NCI-H1417 (cell line): Measurements from ENCODE around the gene PHACTR3.

ENCODE experiments used
- DNase-seq, 3 experiments: peaks; one replicate each; lab custom pipeline; 2025; lab: John Stamatoyannopoulos, UW

The PHACTR3 gene

GRCh38 chr20:59696476-59696875 is 92.1 kb downstream of the PHACTR3 start:
- no peak for DNase-seq

- no peak for DNase-seq
Measured at GRCh38 chr20:59697068-59697467, 92.7 kb downstream of the PHACTR3 start.

- no peak for DNase-seq
Measured at GRCh38 chr20:59698598-59698997, 94.3 kb downstream of the PHACTR3 start.

GRCh38 chr20:59701236-59701635 is 96.9 kb downstream of the PHACTR3 start:
- no peak for DNase-seq

- DNase-seq: no peak
Measured at GRCh38 chr20:59703046-59703445, 98.7 kb downstream of the PHACTR3 start.

GRCh38 chr20:59705651-59706399 is 101.5 kb downstream of the PHACTR3 start:
- DNase-seq: no peak

GRCh38 chr20:59706400-59706693 is 102.0 kb downstream of the PHACTR3 start:
- no peak for DNase-seq

GRCh38 chr20:59708326-59708725 is 104.0 kb downstream of the PHACTR3 start:
- no peak for DNase-seq

GRCh38 chr20:59709636-59710035 is 105.3 kb downstream of the PHACTR3 start:
- no peak for DNase-seq

GRCh38 chr20:59718071-59718470 is 113.7 kb downstream of the PHACTR3 start:
- no peak for DNase-seq

- DNase-seq: no peak
Measured at GRCh38 chr20:59718751-59719150, 114.4 kb downstream of the PHACTR3 start.

GRCh38 chr20:59720013-59720412 is 115.7 kb downstream of the PHACTR3 start:
- DNase-seq: no peak

- DNase-seq: no peak
Measured at GRCh38 chr20:59721386-59721785, 117.0 kb downstream of the PHACTR3 start.

- no peak for DNase-seq
Measured at GRCh38 chr20:59723108-59723500, 118.8 kb downstream of the PHACTR3 start.

GRCh38 chr20:59723607-59724456 is 119.5 kb downstream of the PHACTR3 start:
- DNase-seq: peak in 2 of 3 experiments; percentile 24 to 81

GRCh38 chr20:59724457-59725366 is 120.4 kb downstream of the PHACTR3 start:
- DNase-seq: peak; percentile 13 to 42 (median 23)

- no peak for DNase-seq
Measured at GRCh38 chr20:59725476-59726280, 121.3 kb downstream of the PHACTR3 start.

GRCh38 chr20:59726281-59726595 is 121.9 kb downstream of the PHACTR3 start:
- DNase-seq: no peak

GRCh38 chr20:59728722-59729430 is 124.5 kb downstream of the PHACTR3 start:
- no peak for DNase-seq

- DNase-seq: no peak
Measured at GRCh38 chr20:59729506-59729905, 125.2 kb downstream of the PHACTR3 start.

- DNase-seq: no peak
Measured at GRCh38 chr20:59730722-59731121, 126.4 kb downstream of the PHACTR3 start.
